Endothelial cell of umbilical vein (primary cell): Measurements from ENCODE around the gene TWF2. TPM values are rescaled to one million over a fixed set of nuclear protein-coding genes. Genes with fewer than 3 reads are reported as not detected.

ENCODE experiments used
- BruUV-seq: library from RNA; stranded (reverse); fragments of 400-500 nt; replicated peaks from 2 replicates; lab custom pipeline; 2021; lab: Mats Ljungman, UMichigan
- CTCF ChIA-PET: fragments of 300-600, 350-600 bp; sonication (Branson Sonifier 250); formaldehyde crosslinking; loops from one replicate; lab custom pipeline; 2021; ENCODE audit warnings: antibody characterized with exemption, inconsistent platforms; lab: Charles Lee
- POLR2A ChIA-PET: fragments of 300-600, 350-600 bp; sonication (Branson Sonifier 250); formaldehyde crosslinking; loops from one replicate; lab custom pipeline; 2021; ENCODE audit warnings: antibody characterized with exemption, inconsistent platforms; lab: Charles Lee
- DNase-seq: peaks from one replicate; pipeline ENCODE4 v3.0.0-alpha.2; 2011; ENCODE audit warnings: low read depth, low spot score
- FAIRE-seq: peaks from 2 replicates; lab custom pipeline; 2011; peaks lifted over from hg19 to GRCh38; lab: Jason Lieb, UNC
- H2AFZ ChIP-seq: 2 replicates; pipeline ENCODE4 v1.6.0; 2012; ENCODE audit warnings: low read depth, low read length, control low read depth, inconsistent platforms
- H3K27ac ChIP-seq: 2 replicates; pipeline ENCODE4 v1.5.1; 2011; ENCODE audit warnings: low read depth, mild to moderate bottlenecking, control low read depth, low read length, moderate library complexity; ENCODE audit not compliant: insufficient read depth
- H3K27me3 ChIP-seq, 2 experiments: 2 replicates each; pipeline versions ENCODE4 v1.6.0 to v1.6.1; 2011; ENCODE audit warnings: low read length in 2 of 2, mixed read lengths in 1 of 2; ENCODE audit not compliant: control insufficient read depth in 2 of 2, insufficient read depth in 2 of 2
- H3K36me3 ChIP-seq, 2 experiments: 2 replicates in 1 of 2; 3 replicates in 1 of 2; pipeline ENCODE4 v1.5.1; 2011; ENCODE audit warnings: low read length in 2 of 2, mild to moderate bottlenecking in 1 of 2, moderate library complexity in 1 of 2; ENCODE audit not compliant: control insufficient read depth in 2 of 2, insufficient read depth in 2 of 2; ENCODE audit errors: extremely low read depth in 1 of 2
- H3K4me1 ChIP-seq: 3 replicates; pipeline ENCODE4 v1.5.1; 2011; ENCODE audit warnings: mild to moderate bottlenecking, low read length; ENCODE audit not compliant: control insufficient read depth, insufficient read depth; ENCODE audit errors: extremely low read depth
- H3K4me2 ChIP-seq: 2 replicates; pipeline ENCODE4 v1.6.1; 2011; ENCODE audit warnings: low read length, control low read depth, mixed read lengths; ENCODE audit not compliant: insufficient read depth
- H3K4me3 ChIP-seq, 3 experiments: fragments of 200-600 bp in 1 of 3; sonication (generic), shearing (Covaris generic) in 1 of 3; replicated peaks in 1 of 3; 2 replicates each; pipeline ENCODE4 v1.5.1; 2011 to 2016; ENCODE audit warnings: control low read depth in 3 of 3, low read length in 3 of 3, mild to moderate bottlenecking in 2 of 3, inconsistent platforms in 1 of 3, low read depth in 1 of 3, moderate library complexity in 1 of 3; ENCODE audit not compliant: insufficient read depth in 1 of 3
- H3K79me2 ChIP-seq: 2 replicates; pipeline ENCODE4 v1.6.0; 2012; ENCODE audit warnings: low read length, inconsistent platforms; ENCODE audit not compliant: control insufficient read depth, insufficient read depth
- H3K9ac ChIP-seq: replicated peaks from 2 replicates; pipeline ENCODE3; 2011; ENCODE audit warnings: low read length, control low read depth; ENCODE audit not compliant: insufficient read depth; ENCODE audit errors: extremely low read depth
- H3K9me1 ChIP-seq: replicated peaks from 3 replicates; pipeline ENCODE4 v1.6.0; 2011; ENCODE audit warnings: mild to moderate bottlenecking, low read length; ENCODE audit not compliant: control insufficient read depth, insufficient read depth; ENCODE audit errors: extremely low read depth
- H3K9me3 ChIP-seq: replicated peaks from 2 replicates; pipeline ENCODE4 v1.5.1; 2012; ENCODE audit warnings: low read length, inconsistent platforms; ENCODE audit not compliant: control insufficient read depth, insufficient read depth
- H4K20me1 ChIP-seq: replicated peaks from 2 replicates; pipeline ENCODE3; 2011; ENCODE audit warnings: mild to moderate bottlenecking, low read length; ENCODE audit not compliant: control insufficient read depth, insufficient read depth; ENCODE audit errors: extremely low read depth
- EZH2 ChIP-seq: IDR thresholded peaks from 2 replicates; pipeline ENCODE4 v1.6.1; 2012; ENCODE audit warnings: borderline replicate concordance, low read depth, mild to moderate bottlenecking, moderate library complexity, low read length, inconsistent platforms; ENCODE audit not compliant: severe bottlenecking
- FOS ChIP-seq: IDR thresholded peaks from 2 replicates; pipeline ENCODE4 v1.6.1; 2011; ENCODE audit warnings: mild to moderate bottlenecking, low read length, moderate library complexity, borderline replicate concordance; ENCODE audit not compliant: insufficient read depth
- GATA2 ChIP-seq: IDR thresholded peaks from 2 replicates; pipeline ENCODE4 v1.7.0; 2011; ENCODE audit warnings: low read depth, mild to moderate bottlenecking, moderate library complexity, mixed read lengths, low read length; ENCODE audit not compliant: insufficient read length, insufficient read depth
- JUN ChIP-seq: IDR thresholded peaks from 2 replicates; pipeline ENCODE4 v1.6.1; 2011; ENCODE audit warnings: borderline replicate concordance, low read depth; ENCODE audit not compliant: insufficient read length, insufficient read depth
- MYC ChIP-seq: IDR thresholded peaks from one replicate; pipeline ENCODE4 v1.6.1; 2011; ENCODE audit warnings: mild to moderate bottlenecking, low read depth, low read length
- POLR2A ChIP-seq: IDR thresholded peaks from 2 replicates; pipeline ENCODE4 v1.6.1; 2012; ENCODE audit warnings: low read depth, mild to moderate bottlenecking, control low read depth, low read length
- POLR2AphosphoS5 ChIP-seq: IDR thresholded peaks from 2 replicates; pipeline ENCODE4 v1.6.1; 2012; ENCODE audit warnings: low read depth, mild to moderate bottlenecking, control low read depth, low read length, moderate library complexity; ENCODE audit not compliant: insufficient read depth
- dilution Hi-C: fragments of 300-500 bp; cut with MboI; formaldehyde crosslinking; loops from one replicate; pipeline ENCODE4 v1.15.0; 2019; ENCODE audit warnings: low sequenced_read_pairs; ENCODE audit not compliant: extremely low pct_ligation_motif_present
- intact Hi-C: fragments of 100-400 bp; cut with micrococcal nuclease; formaldehyde crosslinking; loops from one replicate; pipeline ENCODE4 v1.10.0; 2022
- polyA plus RNA-seq, 4 experiments: library from polyadenylated mRNA; depleted of rRNA in 3 of 4; stranded (reverse) in 3 of 4; unstranded in 1 of 4; fragments of >200 nt; gene quantifications; 2 replicates each; pipeline versions ENCODE4 v1.2.1 to v1.2.3, GENCODE V29; 2011 to 2012; ENCODE audit warnings: missing spikeins in 1 of 4
- total RNA-seq: library from RNA; stranded (reverse); gene quantifications from 2 replicates; pipeline ENCODE4 v1.2.3, GENCODE V29; 2021
- TF ChIP-seq, protein P1 (sequence below): IDR thresholded peaks from 2 replicates; pipeline ENCODE4 v1.6.1; 2011; ENCODE audit not compliant: insufficient read depth, insufficient read length
- TF ChIP-seq, protein P2 (sequence below), 2 donors: IDR thresholded peaks; 1 replicate in 1 of 2; 2 replicates in 1 of 2; pipeline ENCODE4 v1.5.1; 2011; ENCODE audit warnings: low read length in 2 of 2, mild to moderate bottlenecking in 2 of 2, moderate library complexity in 2 of 2, control low read depth in 1 of 2, inconsistent platforms in 1 of 2, low read depth in 1 of 2; ENCODE audit not compliant: insufficient read depth in 1 of 2; ENCODE audit errors: extremely low read depth in 1 of 2

TWF2 gene
- total and polyA plus RNA-seq, 2 donors (not counting 3 experiments of a cell fraction or from before 2014, with no cell fraction given) = 82.9 to 134 TPM

DNA sequence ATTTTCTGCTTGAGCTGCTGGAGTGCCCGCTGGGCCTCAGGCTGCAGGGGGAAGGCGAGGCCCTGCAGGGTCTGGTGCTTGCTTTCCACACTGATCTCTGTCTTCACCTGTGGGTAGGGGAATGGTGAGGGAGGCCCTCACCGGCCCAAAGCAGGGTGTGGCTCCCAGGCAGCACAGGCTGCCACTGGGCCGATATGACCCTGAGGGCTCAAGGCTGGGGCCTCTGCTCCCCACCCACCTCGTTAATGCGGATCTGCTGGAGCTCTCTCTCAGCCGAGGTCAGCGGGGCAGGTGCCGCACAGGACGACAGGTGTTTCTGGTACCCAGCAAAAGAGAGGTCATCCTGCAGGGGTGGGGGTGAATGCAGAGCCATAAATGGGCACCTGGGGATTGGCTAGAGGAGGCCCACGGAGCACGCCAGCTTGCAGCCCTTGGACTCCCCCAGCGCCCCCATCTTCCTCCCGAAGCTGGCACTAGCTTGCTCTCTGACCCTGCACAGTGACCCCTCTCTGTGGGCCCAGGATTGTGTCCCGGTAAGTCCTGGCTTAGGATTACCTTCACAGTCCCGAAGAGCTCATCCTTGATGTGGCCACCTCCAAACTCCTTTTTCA lies 8.0 kb downstream of the TWF2 start:
- FAIRE-seq (no peak), DNase-seq (no peak)
- ChIA-PET POLR2A (interaction anchor here (0.5 kb wide), 1 partner anchor 24 kb away, joined by 5 read pairs; no protein-coding TSS in a partner anchor), CTCF (interaction anchor here (0.7 to 5.3 kb wide), 23 partner anchors 8 to 216 kb away, joined by 3 to 91 read pairs (median 7); partner anchors contain the start of genes GLYCTK and WDR82)
- peaks cover 13% of the 10 kb centered on the region for H3K79me2 ChIP-seq
- H4K20me1 ChIP-seq = no peaks in the 10 kb centered on the region
- H3K9me1 ChIP-seq = no peaks in the 10 kb centered on the region
- TF ChIP-seq POLR2AphosphoS5 = no peak
- no peak for TF ChIP-seq JUN
- no peak for TF ChIP-seq EZH2
- no peak for TF ChIP-seq MYC
- TF ChIP-seq POLR2A = no peak
- TF ChIP-seq, protein P1, sequence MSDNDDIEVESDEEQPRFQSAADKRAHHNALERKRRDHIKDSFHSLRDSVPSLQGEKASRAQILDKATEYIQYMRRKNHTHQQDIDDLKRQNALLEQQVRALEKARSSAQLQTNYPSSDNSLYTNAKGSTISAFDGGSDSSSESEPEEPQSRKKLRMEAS = no peak
- TF ChIP-seq GATA2 = no peak
- TF ChIP-seq, protein P2, sequence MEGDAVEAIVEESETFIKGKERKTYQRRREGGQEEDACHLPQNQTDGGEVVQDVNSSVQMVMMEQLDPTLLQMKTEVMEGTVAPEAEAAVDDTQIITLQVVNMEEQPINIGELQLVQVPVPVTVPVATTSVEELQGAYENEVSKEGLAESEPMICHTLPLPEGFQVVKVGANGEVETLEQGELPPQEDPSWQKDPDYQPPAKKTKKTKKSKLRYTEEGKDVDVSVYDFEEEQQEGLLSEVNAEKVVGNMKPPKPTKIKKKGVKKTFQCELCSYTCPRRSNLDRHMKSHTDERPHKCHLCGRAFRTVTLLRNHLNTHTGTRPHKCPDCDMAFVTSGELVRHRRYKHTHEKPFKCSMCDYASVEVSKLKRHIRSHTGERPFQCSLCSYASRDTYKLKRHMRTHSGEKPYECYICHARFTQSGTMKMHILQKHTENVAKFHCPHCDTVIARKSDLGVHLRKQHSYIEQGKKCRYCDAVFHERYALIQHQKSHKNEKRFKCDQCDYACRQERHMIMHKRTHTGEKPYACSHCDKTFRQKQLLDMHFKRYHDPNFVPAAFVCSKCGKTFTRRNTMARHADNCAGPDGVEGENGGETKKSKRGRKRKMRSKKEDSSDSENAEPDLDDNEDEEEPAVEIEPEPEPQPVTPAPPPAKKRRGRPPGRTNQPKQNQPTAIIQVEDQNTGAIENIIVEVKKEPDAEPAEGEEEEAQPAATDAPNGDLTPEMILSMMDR (IDR thresholded peaks at IDR 0.05; ENCODE audit: extremely low read depth in 1 of 2, insufficient read depth in 1 of 2, low read depth in 1 of 2, low read length in 2 of 2) = no peak
- TF ChIP-seq FOS = no peak
- intact Hi-C loops = loop anchor here (1.0 kb wide), 1 partner anchor 108 kb away; no protein-coding TSS in a partner anchor
- no peak overlapping the region for H3K9ac ChIP-seq
- no peak overlapping the region for H3K27ac ChIP-seq
- H3K27me3 ChIP-seq = no peaks in the 10 kb centered on the region
- no peaks in the 10 kb centered on the region for H3K9me3 ChIP-seq
- no TSS peak for BruUV-seq
- H2AFZ ChIP-seq = no peak overlapping the region
- H3K36me3 ChIP-seq = peaks cover 14 to 27% of the 10 kb centered on the region in 2 experiments
- dilution Hi-C loops = no loop called here
- no peak overlapping the region for H3K4me3 ChIP-seq
- no peak overlapping the region for H3K4me2 ChIP-seq
- no peaks in the 10 kb centered on the region for H3K4me1 ChIP-seq
